Neural cell (in vitro differentiated cells): ENCODE results near the gene PCCA.

Source experiments
- EP300 ChIP-seq: fragments of 450-650 bp; conservative IDR thresholded peaks from 2 replicates; pipeline ENCODE4 v1.6.1; 2014; ENCODE audit warnings: antibody characterized with exemption, mild to moderate bottlenecking, moderate library complexity; ENCODE audit not compliant: poor library complexity, severe bottlenecking
- EZH2 ChIP-seq: fragments of 200-600, 300-800 bp; shearing (Covaris generic), sonication (generic); IDR thresholded peaks from 2 replicates; pipeline ENCODE4 v1.6.1; 2014; ENCODE audit warnings: antibody characterized with exemption, low read length, borderline replicate concordance, mild to moderate bottlenecking; ENCODE audit not compliant: insufficient read depth, poor library complexity, severe bottlenecking
- POLR2AphosphoS5 ChIP-seq: IDR thresholded peaks from 2 replicates; pipeline ENCODE4 v1.6.1; 2012
- RAD21 ChIP-seq: fragments of 450-650 bp; conservative IDR thresholded peaks from 2 replicates; pipeline ENCODE4 v1.6.1; 2014; ENCODE audit warnings: antibody characterized with exemption, mild to moderate bottlenecking, moderate library complexity
- SMC3 ChIP-seq: fragments of 450-650 bp; conservative IDR thresholded peaks from 2 replicates; pipeline ENCODE4 v1.6.1; 2014; ENCODE audit warnings: antibody characterized with exemption, mild to moderate bottlenecking, moderate library complexity; ENCODE audit not compliant: poor library complexity
- TF ChIP-seq, protein P1 (sequence below): fragments of 450-650 bp; IDR thresholded peaks from 2 replicates; pipeline ENCODE4 v1.5.1; 2014; ENCODE audit warnings: antibody characterized with exemption, mild to moderate bottlenecking, moderate library complexity; ENCODE audit not compliant: poor library complexity, severe bottlenecking
- TF ChIP-seq, protein P2 (sequence below): IDR thresholded peaks from 2 replicates; pipeline ENCODE4 v1.6.1; 2012; ENCODE audit warnings: borderline replicate concordance

DNA sequence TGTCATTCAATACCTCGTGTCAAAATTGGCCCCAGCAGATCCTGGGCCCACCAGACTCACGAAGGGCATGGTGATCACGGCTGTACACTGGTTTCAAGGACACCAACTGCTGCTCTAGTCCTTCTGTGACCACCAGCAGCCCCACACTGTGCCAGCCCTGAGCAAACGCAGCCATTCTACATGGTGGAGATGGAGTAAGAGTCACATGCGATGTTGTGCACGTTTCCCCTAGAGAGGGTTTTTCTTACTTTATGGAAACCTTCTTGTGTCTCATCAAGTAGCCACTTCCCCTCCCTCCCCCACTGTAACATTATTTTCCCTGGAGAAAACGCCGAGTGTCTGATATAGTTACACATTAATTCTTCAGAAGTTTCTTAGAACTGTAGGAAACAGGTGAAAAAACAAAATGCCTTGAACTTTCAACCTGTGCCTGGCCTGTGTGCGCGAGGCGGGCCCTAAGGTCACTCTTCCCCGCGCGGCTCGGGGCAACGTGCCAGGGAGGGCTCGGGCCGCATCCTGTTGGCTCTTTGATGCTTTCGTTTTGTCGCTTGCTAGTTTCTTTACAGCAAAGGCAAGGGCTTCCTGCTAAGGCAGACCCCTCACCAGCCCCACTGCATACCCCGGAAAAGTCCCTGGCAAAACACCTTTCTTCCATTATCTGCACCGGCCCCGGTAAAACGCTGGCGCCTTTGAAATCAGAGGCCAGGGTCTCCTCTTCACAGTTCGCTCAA, 455.1 kb downstream of the PCCA start:
- TF ChIP-seq, protein P1, sequence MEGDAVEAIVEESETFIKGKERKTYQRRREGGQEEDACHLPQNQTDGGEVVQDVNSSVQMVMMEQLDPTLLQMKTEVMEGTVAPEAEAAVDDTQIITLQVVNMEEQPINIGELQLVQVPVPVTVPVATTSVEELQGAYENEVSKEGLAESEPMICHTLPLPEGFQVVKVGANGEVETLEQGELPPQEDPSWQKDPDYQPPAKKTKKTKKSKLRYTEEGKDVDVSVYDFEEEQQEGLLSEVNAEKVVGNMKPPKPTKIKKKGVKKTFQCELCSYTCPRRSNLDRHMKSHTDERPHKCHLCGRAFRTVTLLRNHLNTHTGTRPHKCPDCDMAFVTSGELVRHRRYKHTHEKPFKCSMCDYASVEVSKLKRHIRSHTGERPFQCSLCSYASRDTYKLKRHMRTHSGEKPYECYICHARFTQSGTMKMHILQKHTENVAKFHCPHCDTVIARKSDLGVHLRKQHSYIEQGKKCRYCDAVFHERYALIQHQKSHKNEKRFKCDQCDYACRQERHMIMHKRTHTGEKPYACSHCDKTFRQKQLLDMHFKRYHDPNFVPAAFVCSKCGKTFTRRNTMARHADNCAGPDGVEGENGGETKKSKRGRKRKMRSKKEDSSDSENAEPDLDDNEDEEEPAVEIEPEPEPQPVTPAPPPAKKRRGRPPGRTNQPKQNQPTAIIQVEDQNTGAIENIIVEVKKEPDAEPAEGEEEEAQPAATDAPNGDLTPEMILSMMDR, result no peak
- TF ChIP-seq POLR2AphosphoS5 (no peak), SMC3 (no peak), EP300 (no peak), EZH2 (no peak), RAD21 (no peak)
- TF ChIP-seq, protein P2, sequence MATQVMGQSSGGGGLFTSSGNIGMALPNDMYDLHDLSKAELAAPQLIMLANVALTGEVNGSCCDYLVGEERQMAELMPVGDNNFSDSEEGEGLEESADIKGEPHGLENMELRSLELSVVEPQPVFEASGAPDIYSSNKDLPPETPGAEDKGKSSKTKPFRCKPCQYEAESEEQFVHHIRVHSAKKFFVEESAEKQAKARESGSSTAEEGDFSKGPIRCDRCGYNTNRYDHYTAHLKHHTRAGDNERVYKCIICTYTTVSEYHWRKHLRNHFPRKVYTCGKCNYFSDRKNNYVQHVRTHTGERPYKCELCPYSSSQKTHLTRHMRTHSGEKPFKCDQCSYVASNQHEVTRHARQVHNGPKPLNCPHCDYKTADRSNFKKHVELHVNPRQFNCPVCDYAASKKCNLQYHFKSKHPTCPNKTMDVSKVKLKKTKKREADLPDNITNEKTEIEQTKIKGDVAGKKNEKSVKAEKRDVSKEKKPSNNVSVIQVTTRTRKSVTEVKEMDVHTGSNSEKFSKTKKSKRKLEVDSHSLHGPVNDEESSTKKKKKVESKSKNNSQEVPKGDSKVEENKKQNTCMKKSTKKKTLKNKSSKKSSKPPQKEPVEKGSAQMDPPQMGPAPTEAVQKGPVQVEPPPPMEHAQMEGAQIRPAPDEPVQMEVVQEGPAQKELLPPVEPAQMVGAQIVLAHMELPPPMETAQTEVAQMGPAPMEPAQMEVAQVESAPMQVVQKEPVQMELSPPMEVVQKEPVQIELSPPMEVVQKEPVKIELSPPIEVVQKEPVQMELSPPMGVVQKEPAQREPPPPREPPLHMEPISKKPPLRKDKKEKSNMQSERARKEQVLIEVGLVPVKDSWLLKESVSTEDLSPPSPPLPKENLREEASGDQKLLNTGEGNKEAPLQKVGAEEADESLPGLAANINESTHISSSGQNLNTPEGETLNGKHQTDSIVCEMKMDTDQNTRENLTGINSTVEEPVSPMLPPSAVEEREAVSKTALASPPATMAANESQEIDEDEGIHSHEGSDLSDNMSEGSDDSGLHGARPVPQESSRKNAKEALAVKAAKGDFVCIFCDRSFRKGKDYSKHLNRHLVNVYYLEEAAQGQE, result no peak
